Subcutaneous preadipocyte (primary cell): ENCODE measurements around the gene HSPA6. TPM values are rescaled to one million over a fixed set of nuclear protein-coding genes. Genes with fewer than 3 reads are reported as not detected.

Experiments used
- total RNA-seq: library from RNA; depleted of rRNA; stranded (reverse); fragments of >200 nt; gene quantifications from 2 replicates; pipeline ENCODE4 v1.2.3, GENCODE V29; 2012

The HSPA6 gene
- under 0.01 and 0.20 TPM in 2 replicates for total RNA-seq

DNA sequence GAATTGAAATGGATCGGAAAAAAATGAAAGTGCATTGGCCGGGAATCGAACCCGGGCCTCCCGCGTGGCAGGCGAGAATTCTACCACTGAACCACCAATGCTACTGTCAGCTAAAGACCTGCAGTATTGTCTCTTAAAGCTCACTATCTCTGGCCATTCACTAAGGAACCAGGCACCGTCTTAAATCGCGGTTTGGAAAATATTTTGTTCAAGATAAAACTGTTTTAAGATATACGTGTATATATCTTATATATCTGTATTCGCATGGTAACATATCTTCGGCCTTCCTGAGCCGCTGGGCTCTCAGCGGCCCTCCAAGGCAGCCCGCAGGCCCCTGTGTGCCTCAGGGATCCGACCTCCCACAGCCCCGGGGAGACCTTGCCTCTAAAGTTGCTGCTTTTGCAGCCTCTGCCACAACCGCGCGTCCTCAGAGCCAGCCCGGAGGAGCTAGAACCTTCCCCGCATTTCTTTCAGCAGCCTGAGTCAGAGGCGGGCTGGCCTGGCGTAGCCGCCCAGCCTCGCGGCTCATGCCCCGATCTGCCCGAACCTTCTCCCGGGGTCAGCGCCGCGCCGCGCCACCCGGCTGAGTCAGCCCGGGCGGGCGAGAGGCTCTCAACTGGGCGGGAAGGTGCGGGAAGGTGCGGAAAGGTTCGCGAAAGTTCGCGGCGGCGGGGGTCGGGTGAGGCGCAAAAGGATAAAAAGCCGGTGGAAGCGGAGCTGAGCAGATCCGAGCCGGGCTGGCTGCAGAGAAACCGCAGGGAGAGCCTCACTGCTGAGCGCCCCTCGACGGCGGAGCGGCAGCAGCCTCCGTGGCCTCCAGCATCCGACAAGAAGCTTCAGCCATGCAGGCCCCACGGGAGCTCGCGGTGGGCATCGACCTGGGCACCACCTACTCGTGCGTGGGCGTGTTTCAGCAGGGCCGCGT lies at the start of gene HSPA6:
Gene HSPA6 (plus strand): TSS at position 724 of the 925 bp plus-strand sequence. CDS start 119 bp downstream, at position 843.

DNA sequence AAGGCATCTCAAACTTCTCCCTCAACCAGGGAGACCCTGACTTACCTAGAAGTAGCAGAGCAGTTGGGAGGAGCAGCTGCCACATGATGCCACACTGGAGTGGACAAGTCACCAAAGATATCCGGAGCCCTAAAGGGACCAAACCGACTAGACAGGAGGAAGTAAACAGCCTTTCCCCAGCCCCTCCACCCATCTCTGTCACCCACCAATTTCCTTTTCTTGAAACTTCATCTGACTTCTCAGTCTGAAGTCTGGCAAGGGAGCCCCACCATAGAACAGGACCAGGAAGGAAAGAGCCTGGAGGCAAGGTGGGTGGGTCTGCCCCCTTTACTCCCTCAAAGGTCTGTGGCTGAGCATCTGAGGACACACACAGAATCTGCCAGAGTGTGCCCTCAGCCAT lies 25.3 kb downstream of the HSPA6 start, which contains the start of gene FCGR3A:
Gene FCGR3A (minus strand): TSS at position 167 of the 400 bp plus-strand sequence. CDS start 82 bp downstream, at position 85.

Other genes starting within 250 kb of the HSPA6 start
- gene MPZ, start 214.6 kb upstream of the HSPA6 start, total RNA-seq: 1.8 and 2.9 TPM in 2 replicates
- 23.7 and 27.2 TPM in 2 replicates for gene SDHC, start 210.2 kb upstream of the HSPA6 start, total RNA-seq
- gene CFAP126, start 156.7 kb upstream of the HSPA6 start, total RNA-seq: not detected in 2 replicates
- gene FCGR2A, start 19.1 kb upstream of the HSPA6 start, total RNA-seq: 0.20 TPM in 1 of 2 replicates, not detected in the other
- not detected in 2 replicates for gene FCGR3A, start 25.3 kb downstream of the HSPA6 start, total RNA-seq
- not detected in 2 replicates for gene FCGR3B, start 106.6 kb downstream of the HSPA6 start, total RNA-seq
- gene FCGR2B, start 138.6 kb downstream of the HSPA6 start, total RNA-seq: not detected in 2 replicates
- gene FCRLA, start 182.7 kb downstream of the HSPA6 start, total RNA-seq: 1.6 and 1.8 TPM in 2 replicates
- gene FCRLB, start 197.0 kb downstream of the HSPA6 start, total RNA-seq: 4.8 and 5.5 TPM in 2 replicates
- gene DUSP12, start 225.2 kb downstream of the HSPA6 start, total RNA-seq: 32.0 and 34.4 TPM in 2 replicates
- 18.0 and 19.0 TPM in 2 replicates for gene ATF6, start 241.8 kb downstream of the HSPA6 start, total RNA-seq